ENCODE results near the gene SLIT1.

The SLIT1 gene

GRCh38 chr10:97139651-97140048 is 46.1 kb downstream of the SLIT1 start:
- no peak overlapping the region for H2AFZ ChIP-seq (ENCODE audit: low read length)
- H3K27ac ChIP-seq (ENCODE audit: low read depth, low read length, poor library complexity, severe bottlenecking) = no peak overlapping the region
- no peaks in the 10 kb centered on the region for H4K20me1 ChIP-seq (ENCODE audit: insufficient read depth, low read length)
- no peaks in the 10 kb centered on the region for H3K9me3 ChIP-seq (ENCODE audit: low read length)
- H3K79me2 ChIP-seq (ENCODE audit: insufficient read depth, low read length) = no peaks in the 10 kb centered on the region
- no peak overlapping the region for H3K4me2 ChIP-seq (ENCODE audit: low read length)
- peaks cover 30% of the 10 kb centered on the region for H3K4me1 ChIP-seq (ENCODE audit: insufficient read depth, low read length, severe bottlenecking)
- H3K27me3 ChIP-seq (ENCODE audit: insufficient read depth, low read length) = no peaks in the 10 kb centered on the region
- no peaks in the 10 kb centered on the region for H3K9me2 ChIP-seq (ENCODE audit: low read depth, low read length)
- H3K4me3 ChIP-seq (ENCODE audit: low read depth, low read length, poor library complexity, severe bottlenecking) = no peak overlapping the region
- H3K9ac ChIP-seq (ENCODE audit: low read length) = no peak overlapping the region
- no peaks in the 10 kb centered on the region for H3K36me3 ChIP-seq (ENCODE audit: insufficient read depth, low read length)
- no peaks in the 10 kb centered on the region for H3F3A ChIP-seq (ENCODE audit: insufficient read depth, low read length)
- TF ChIP-seq EZH2 (IDR thresholded peaks at IDR 0.05; ENCODE audit: borderline replicate concordance, low read length) (no peak), CTCF (IDR thresholded peaks at IDR 0.05; ENCODE audit: low read length) (no peak)

GRCh38 chr10:97138846-97139245 is 46.9 kb downstream of the SLIT1 start:
- Histone ChIP-seq H4K20me1 (ENCODE audit: insufficient read depth, low read length) (no peaks in the 10 kb centered on the region), H3K9me3 (ENCODE audit: low read length) (no peaks in the 10 kb centered on the region), H3K4me3 (ENCODE audit: low read depth, low read length, poor library complexity, severe bottlenecking) (no peak overlapping the region), H3F3A (ENCODE audit: insufficient read depth, low read length) (no peaks in the 10 kb centered on the region), H3K79me2 (ENCODE audit: insufficient read depth, low read length) (no peaks in the 10 kb centered on the region), H3K27me3 (ENCODE audit: insufficient read depth, low read length) (no peaks in the 10 kb centered on the region), H3K27ac (ENCODE audit: low read depth, low read length, poor library complexity, severe bottlenecking) (no peak overlapping the region), H3K4me2 (ENCODE audit: low read length) (no peak overlapping the region), H2AFZ (ENCODE audit: low read length) (no peak overlapping the region), H3K9me2 (ENCODE audit: low read depth, low read length) (no peaks in the 10 kb centered on the region), H3K36me3 (ENCODE audit: insufficient read depth, low read length) (no peaks in the 10 kb centered on the region), H3K4me1 (ENCODE audit: insufficient read depth, low read length, severe bottlenecking) (peaks cover 30% of the 10 kb centered on the region), H3K9ac (ENCODE audit: low read length) (no peak overlapping the region)
- TF ChIP-seq EZH2 (IDR thresholded peaks at IDR 0.05; ENCODE audit: borderline replicate concordance, low read length) (no peak), CTCF (IDR thresholded peaks at IDR 0.05; ENCODE audit: low read length) (no peak)

- Histone ChIP-seq H3K4me3 (ENCODE audit: low read depth, low read length, poor library complexity, severe bottlenecking) (no peak overlapping the region), H3K27me3 (ENCODE audit: insufficient read depth, low read length) (no peaks in the 10 kb centered on the region), H2AFZ (ENCODE audit: low read length) (no peak overlapping the region), H3K4me2 (ENCODE audit: low read length) (no peak overlapping the region), H3K36me3 (ENCODE audit: insufficient read depth, low read length) (no peaks in the 10 kb centered on the region), H3F3A (ENCODE audit: insufficient read depth, low read length) (no peaks in the 10 kb centered on the region), H3K9me2 (ENCODE audit: low read depth, low read length) (no peaks in the 10 kb centered on the region), H3K79me2 (ENCODE audit: insufficient read depth, low read length) (no peaks in the 10 kb centered on the region), H3K4me1 (ENCODE audit: insufficient read depth, low read length, severe bottlenecking) (peaks cover 30% of the 10 kb centered on the region), H3K27ac (ENCODE audit: low read depth, low read length, poor library complexity, severe bottlenecking) (no peak overlapping the region), H3K9ac (ENCODE audit: low read length) (no peak overlapping the region), H3K9me3 (ENCODE audit: low read length) (no peaks in the 10 kb centered on the region), H4K20me1 (ENCODE audit: insufficient read depth, low read length) (no peaks in the 10 kb centered on the region)
- TF ChIP-seq CTCF (IDR thresholded peaks at IDR 0.05; ENCODE audit: low read length) (peak; percentile 53), EZH2 (IDR thresholded peaks at IDR 0.05; ENCODE audit: borderline replicate concordance, low read length) (no peak)
Measured at GRCh38 chr10:97138174-97138573, 47.6 kb downstream of the SLIT1 start.
